A549 (cell line): Measurements from ENCODE around the gene GIMAP5. TPM values are rescaled to one million over a fixed set of nuclear protein-coding genes. Genes with fewer than 3 reads are reported as not detected.

Experiments
- ATAC-seq, 2 experiments: fragments of 200-7000 bp in 1 of 2; fragments of >200 bp in 1 of 2; cut with Nextera tagmentation in 1 of 2; cut with Tn5 transposase in 1 of 2; 3 replicates each; pipeline versions ENCODE4 v1.8.0 to v1.9.1; 2018 to 2020; ENCODE audit warnings: mild to moderate bottlenecking in 1 of 2, moderate library complexity in 1 of 2
- CTCF ChIA-PET: fragments of 300-600 bp; sonication (Branson Sonifier 250); formaldehyde crosslinking; extraction: SDS; loops from one replicate; lab custom pipeline; 2021; ENCODE audit warnings: antibody characterized with exemption, inconsistent platforms; lab: Yijun Ruan, JAX
- POLR2A ChIA-PET: fragments of 350-600 bp; formaldehyde crosslinking; extraction: SDS; loops from one replicate; lab custom pipeline; 2021; ENCODE audit warnings: antibody characterized with exemption, inconsistent platforms; lab: Yijun Ruan, JAX
- DNase-seq, 2 experiments: peaks; one replicate each; pipeline versions ENCODE4 v3.0.0 to v3.0.0-alpha.2; 2011 to 2016; ENCODE audit warnings: low read depth in 1 of 2, low spot score in 1 of 2
- FAIRE-seq: peaks from 2 replicates; lab custom pipeline; 2011; peaks lifted over from hg19 to GRCh38; lab: Jason Lieb, UNC
- H3K27ac ChIP-seq, 2 experiments: fragments of >200 bp; sonication (Bioruptor Twin); formaldehyde crosslinking; 3 replicates each; pipeline ENCODE4 v1.5.1; 2016 to 2017
- H3K4me1 ChIP-seq: fragments of >200 bp; sonication (Bioruptor Twin); formaldehyde crosslinking; 3 replicates; pipeline ENCODE4 v1.6.1; 2016
- H3K4me2 ChIP-seq: fragments of >200 bp; sonication (Bioruptor Twin); formaldehyde crosslinking; 3 replicates; pipeline ENCODE4 v1.6.1; 2016
- H3K4me3 ChIP-seq: fragments of >200 bp; sonication (Bioruptor Twin); formaldehyde crosslinking; 3 replicates; pipeline ENCODE4 v1.5.1; 2016
- H3K9me3 ChIP-seq: fragments of >200 bp; sonication (Bioruptor Twin); formaldehyde crosslinking; 3 replicates; pipeline ENCODE4 v1.6.1; 2016
- BHLHE40 ChIP-seq: IDR thresholded peaks from 2 replicates; pipeline ENCODE4 v1.6.1; 2012; ENCODE audit warnings: low read depth, low read length, inconsistent platforms
- CBX2 ChIP-seq: fragments of 200-600 bp; sonication (generic); IDR thresholded peaks from 2 replicates; pipeline ENCODE4 v1.6.1; 2016; ENCODE audit warnings: low read depth, mild to moderate bottlenecking, borderline replicate concordance
- CBX8 ChIP-seq: fragments of 200-600 bp; sonication (generic); IDR thresholded peaks from 2 replicates; pipeline ENCODE4 v1.6.1; 2016
- CEBPB ChIP-seq, 2 experiments: fragments of >200 bp in 1 of 2; sonication (Bioruptor Twin) in 1 of 2; formaldehyde crosslinking in 1 of 2; IDR thresholded peaks; 2 replicates each; pipeline ENCODE4 v1.6.1; 2012 to 2016
- CHD2 ChIP-seq: fragments of 150-350 bp; IDR thresholded peaks from 2 replicates; pipeline ENCODE4 v1.6.1; 2014; ENCODE audit warnings: low read length; ENCODE audit not compliant: partially characterized antibody
- EHMT2 ChIP-seq: fragments of 200-600 bp; sonication (generic); IDR thresholded peaks from 2 replicates; pipeline ENCODE4 v1.6.1; 2016; ENCODE audit warnings: antibody characterized with exemption, low read depth, mild to moderate bottlenecking, moderate library complexity
- ESRRA ChIP-seq: fragments of 150-350 bp; IDR thresholded peaks from 2 replicates; pipeline ENCODE4 v1.6.1; 2014; ENCODE audit warnings: mild to moderate bottlenecking, low read length, borderline replicate concordance
- HES2 ChIP-seq: fragments of >200 bp; sonication (Bioruptor Twin); formaldehyde crosslinking; IDR thresholded peaks from 2 replicates; pipeline ENCODE4 v1.6.1; 2016
- HEYL ChIP-seq: fragments of 250-450 bp; sonication (Bioruptor Pico); IDR thresholded peaks from 2 replicates; pipeline ENCODE4 v1.8.0; 2021; ENCODE audit warnings: mild to moderate bottlenecking, moderate library complexity
- HOXA7 ChIP-seq: fragments of 250-450 bp; sonication (Bioruptor Pico); IDR thresholded peaks from 2 replicates; pipeline ENCODE4 v1.5.0; 2020; ENCODE audit warnings: mild to moderate bottlenecking, moderate library complexity
- HOXB13 ChIP-seq: fragments of 250-450 bp; sonication (Bioruptor Pico); IDR thresholded peaks from 2 replicates; pipeline ENCODE4 v1.5.0; 2020; ENCODE audit warnings: low read depth, mild to moderate bottlenecking, moderate library complexity
- MYC ChIP-seq: IDR thresholded peaks from 2 replicates; pipeline ENCODE4 v1.6.1; 2012; ENCODE audit warnings: mild to moderate bottlenecking, inconsistent platforms, low read length, improper control_type of control experiment, borderline replicate concordance
- NFE2L2 ChIP-seq: fragments of 150-350 bp; conservative IDR thresholded peaks from 2 replicates; pipeline ENCODE4 v1.6.1; 2014; ENCODE audit warnings: low read length
- NPAS2 ChIP-seq: fragments of 250-450 bp; sonication (Bioruptor Pico); IDR thresholded peaks from 2 replicates; pipeline ENCODE4 v1.8.0; 2022; ENCODE audit warnings: mild to moderate bottlenecking, moderate library complexity, borderline replicate concordance
- NR3C1 ChIP-seq: fragments of >200 bp; sonication (Bioruptor Twin); formaldehyde crosslinking; IDR thresholded peaks from 3 replicates; pipeline ENCODE4 v1.6.1; 2017
- PHF8 ChIP-seq: fragments of 200-600 bp; sonication (generic); IDR thresholded peaks from 2 replicates; pipeline ENCODE4 v1.6.1; 2016; ENCODE audit warnings: low read depth, mild to moderate bottlenecking, antibody characterized with exemption, moderate library complexity, borderline replicate concordance
- POLR2AphosphoS2 ChIP-seq: conservative IDR thresholded peaks from 2 replicates; pipeline ENCODE4 v1.6.1; 2012; ENCODE audit warnings: low read length, improper control_type of control experiment, inconsistent platforms
- RAD21 ChIP-seq, 2 experiments: fragments of >200 bp in 1 of 2; sonication (Bioruptor Twin) in 1 of 2; formaldehyde crosslinking in 1 of 2; IDR thresholded peaks in 1 of 2; conservative IDR thresholded peaks in 1 of 2; 2 replicates in 1 of 2; 3 replicates in 1 of 2; pipeline ENCODE4 v1.6.1; 2012 to 2018; ENCODE audit warnings: inconsistent platforms in 1 of 2
- RARB ChIP-seq: fragments of 250-450 bp; sonication (Bioruptor Pico); IDR thresholded peaks from 2 replicates; pipeline ENCODE4 v1.8.0; 2021; ENCODE audit warnings: mild to moderate bottlenecking, moderate library complexity
- RCOR1 ChIP-seq: fragments of 150-350 bp; IDR thresholded peaks from 2 replicates; pipeline ENCODE4 v1.6.1; 2014; ENCODE audit warnings: antibody characterized with exemption, low read length, low read depth
- SMC3 ChIP-seq: fragments of >200 bp; sonication (Bioruptor Twin); formaldehyde crosslinking; IDR thresholded peaks from 3 replicates; pipeline ENCODE4 v1.6.1; 2018; ENCODE audit warnings: inconsistent platforms
- TFCP2L1 ChIP-seq: fragments of 250-450 bp; sonication (Bioruptor Pico); IDR thresholded peaks from 2 replicates; pipeline ENCODE4 v1.5.0; 2021; ENCODE audit warnings: mild to moderate bottlenecking
- ZC3H11A ChIP-seq: fragments of 450-650 bp; IDR thresholded peaks from 2 replicates; pipeline ENCODE4 v1.6.1; 2014; ENCODE audit warnings: antibody characterized with exemption, mild to moderate bottlenecking
- ZSCAN20 ChIP-seq: fragments of 250-450 bp; sonication (Bioruptor Pico); IDR thresholded peaks from 2 replicates; pipeline ENCODE4 v1.8.0; 2022; ENCODE audit warnings: mild to moderate bottlenecking, moderate library complexity
- WGBS: methylation state at CpG from one replicate; pipeline ENCODE4 v1.1.6; 2017; ENCODE audit errors: missing lambda C conversion rate; 5-methylcytosine and 5-hydroxymethylcytosine counted together
- polyA plus RNA-seq, 4 experiments: library from polyadenylated mRNA; depleted of rRNA in 3 of 4; stranded (reverse); fragments of >200 nt; fragmentation: RNase III in 1 of 4; extraction: RNeasy Plus Mini Kit Qiagen cat#74134 plus additional on column Dnase treatment in 1 of 4; gene quantifications; 2 replicates in 3 of 4; 3 replicates in 1 of 4; pipeline ENCODE4 v1.2.3, GENCODE V29; 2011 to 2017
- TF ChIP-seq, protein P1 (sequence below): fragments of 450-650 bp; IDR thresholded peaks from 2 replicates; pipeline ENCODE4 v1.6.1; 2014; ENCODE audit warnings: antibody characterized with exemption
- TF ChIP-seq, protein P2 (sequence below): fragments of 250-450 bp; sonication (Bioruptor Pico); IDR thresholded peaks from 2 replicates; pipeline ENCODE4 v1.5.0; 2021; ENCODE audit warnings: mild to moderate bottlenecking, moderate library complexity, borderline replicate concordance
- TF ChIP-seq, protein P3 (sequence below): IDR thresholded peaks from 2 replicates; pipeline ENCODE4 v1.6.1; 2012; ENCODE audit warnings: low read depth, borderline replicate concordance

The GIMAP5 gene
- polyA plus RNA-seq, 2 of the 4 experiments (the other 2 are of a cell fraction), result not detected

DNA sequence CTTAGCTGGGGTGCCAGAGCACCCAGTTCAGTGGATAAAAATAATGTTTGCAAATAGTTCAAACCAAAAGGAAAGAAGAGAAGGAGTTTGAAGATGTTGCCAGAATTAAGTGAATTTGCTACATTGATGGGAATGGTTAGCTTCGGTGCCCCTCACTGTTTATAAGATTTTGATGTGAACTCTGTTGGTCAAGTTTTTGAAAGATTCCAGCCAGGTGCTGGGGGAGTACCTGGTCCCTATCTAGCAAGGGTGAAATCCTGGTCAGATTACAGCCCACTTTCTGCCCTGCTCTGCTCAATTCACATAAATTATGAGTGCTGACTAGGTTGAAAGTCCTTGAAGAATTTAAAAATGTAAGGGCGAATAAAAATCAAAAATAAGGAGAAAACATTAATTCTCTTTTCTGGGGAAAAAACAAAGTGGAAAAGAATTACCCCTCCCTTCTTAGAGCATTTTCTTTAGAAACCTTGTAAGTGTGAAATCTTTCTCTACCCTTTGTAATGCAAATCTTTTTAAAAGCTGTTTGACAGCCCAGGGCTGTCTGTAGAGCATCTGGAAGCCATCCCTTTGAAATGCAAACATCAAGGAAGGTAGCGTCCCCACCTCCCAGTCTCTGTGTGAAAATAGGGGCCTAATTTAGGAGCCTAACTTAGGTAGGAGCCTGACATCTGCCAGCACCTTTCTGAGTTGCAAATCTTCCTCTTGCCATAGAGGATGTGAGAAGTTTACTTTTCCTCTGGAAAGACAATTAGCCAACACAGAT is 1.4 kb upstream of the GIMAP5 start:
- no peak for FAIRE-seq
- WGBS, result 3% methylated on average over 3 of the region's 3 CpGs
- ATAC-seq, result no peak
- H3K4me3 ChIP-seq, result no peak overlapping the region
- no peaks in the 10 kb centered on the region for H3K9me3 ChIP-seq
- ChIA-PET CTCF (no interaction called here), POLR2A (no interaction called here)
- H3K4me2 ChIP-seq, result no peak overlapping the region
- no peaks in the 10 kb centered on the region for H3K4me1 ChIP-seq
- TF ChIP-seq HEYL (no peak), NR3C1 (no peak), ESRRA (no peak), CBX8 (no peak), NPAS2 (CRISPR knock-in tag) (no peak), CEBPB (IDR thresholded peaks at IDR 0.05) (no peak), SMC3 (no peak)
- TF ChIP-seq, all 56 proteins: peak for 0
- no peak overlapping the region for H3K27ac ChIP-seq
- DNase-seq, result no peak

GRCh38 chr7:150736864-150737263 is 354 bp upstream of the GIMAP5 start:
- H3K4me1 ChIP-seq, result no peaks in the 10 kb centered on the region
- CTCF ChIA-PET, result no interaction called here
- no peak overlapping the region for H3K4me2 ChIP-seq
- WGBS, result 2% methylated on average over 4 of the region's 4 CpGs
- DNase-seq, result no peak
- no peak overlapping the region for H3K27ac ChIP-seq
- H3K4me3 ChIP-seq, result no peak overlapping the region
- ATAC-seq, result no peak
- POLR2A ChIA-PET, result no interaction called here
- H3K9me3 ChIP-seq, result no peaks in the 10 kb centered on the region
- TF ChIP-seq POLR2AphosphoS2 (no peak), NFE2L2 (no peak), ZC3H11A (no peak), EHMT2 (no peak)
- TF ChIP-seq, protein P1, sequence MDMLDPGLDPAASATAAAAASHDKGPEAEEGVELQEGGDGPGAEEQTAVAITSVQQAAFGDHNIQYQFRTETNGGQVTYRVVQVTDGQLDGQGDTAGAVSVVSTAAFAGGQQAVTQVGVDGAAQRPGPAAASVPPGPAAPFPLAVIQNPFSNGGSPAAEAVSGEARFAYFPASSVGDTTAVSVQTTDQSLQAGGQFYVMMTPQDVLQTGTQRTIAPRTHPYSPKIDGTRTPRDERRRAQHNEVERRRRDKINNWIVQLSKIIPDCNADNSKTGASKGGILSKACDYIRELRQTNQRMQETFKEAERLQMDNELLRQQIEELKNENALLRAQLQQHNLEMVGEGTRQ, result no peak
- no peak for FAIRE-seq

DNA sequence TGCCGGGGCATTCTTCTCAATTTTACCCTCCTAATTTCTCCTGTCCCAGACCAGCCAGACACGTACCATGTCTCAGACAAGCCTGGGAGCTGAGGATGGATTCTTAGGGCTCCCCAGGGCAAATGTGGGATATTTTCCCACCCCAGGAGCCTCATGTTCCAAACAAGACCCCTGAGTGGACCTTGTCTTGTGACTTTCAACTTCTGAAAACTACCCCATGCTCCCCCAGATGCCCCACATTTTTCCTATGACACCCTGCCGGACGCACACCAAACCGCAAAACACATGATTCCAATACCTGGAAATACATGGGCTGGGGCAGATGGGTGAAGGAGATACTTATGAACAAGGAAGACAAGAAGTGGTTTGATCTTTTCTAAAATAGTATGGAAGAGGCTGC is 874 bp downstream of the GIMAP5 start:
- 41% methylated on average over 5 of the region's 5 CpGs for WGBS
- Histone ChIP-seq H3K4me1 (no peaks in the 10 kb centered on the region), H3K4me3 (no peak overlapping the region), H3K27ac (no peak overlapping the region), H3K9me3 (no peaks in the 10 kb centered on the region), H3K4me2 (no peak overlapping the region)
- TF ChIP-seq RARB (CRISPR knock-in tag), result no peak
- no peak for TF ChIP-seq MYC
- TF ChIP-seq, protein P2, sequence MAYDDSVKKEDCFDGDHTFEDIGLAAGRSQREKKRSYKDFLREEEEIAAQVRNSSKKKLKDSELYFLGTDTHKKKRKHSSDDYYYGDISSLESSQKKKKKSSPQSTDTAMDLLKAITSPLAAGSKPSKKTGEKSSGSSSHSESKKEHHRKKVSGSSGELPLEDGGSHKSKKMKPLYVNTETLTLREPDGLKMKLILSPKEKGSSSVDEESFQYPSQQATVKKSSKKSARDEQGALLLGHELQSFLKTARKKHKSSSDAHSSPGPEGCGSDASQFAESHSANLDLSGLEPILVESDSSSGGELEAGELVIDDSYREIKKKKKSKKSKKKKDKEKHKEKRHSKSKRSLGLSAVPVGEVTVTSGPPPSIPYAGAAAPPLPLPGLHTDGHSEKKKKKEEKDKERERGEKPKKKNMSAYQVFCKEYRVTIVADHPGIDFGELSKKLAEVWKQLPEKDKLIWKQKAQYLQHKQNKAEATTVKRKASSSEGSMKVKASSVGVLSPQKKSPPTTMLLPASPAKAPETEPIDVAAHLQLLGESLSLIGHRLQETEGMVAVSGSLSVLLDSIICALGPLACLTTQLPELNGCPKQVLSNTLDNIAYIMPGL (CRISPR knock-in tag), result no peak
- no peak for TF ChIP-seq CHD2
- no peak for TF ChIP-seq HOXB13
- no peak for TF ChIP-seq CBX2
- TF ChIP-seq BHLHE40, result no peak
- TF ChIP-seq TFCP2L1 (CRISPR knock-in tag), result no peak
- TF ChIP-seq HOXA7, result no peak
- TF ChIP-seq NPAS2 (CRISPR knock-in tag), result no peak
- no peak for TF ChIP-seq ESRRA
- no peak for TF ChIP-seq HEYL
- no peak for TF ChIP-seq ZSCAN20 (CRISPR knock-in tag)
- no peak for TF ChIP-seq PHF8
- TF ChIP-seq RCOR1, result no peak
- no peak for TF ChIP-seq RAD21 (conservative IDR thresholded peaks at IDR 0.05 in 1 of 2, IDR thresholded peaks at IDR 0.05 in 1 of 2)
- TF ChIP-seq, protein P3, sequence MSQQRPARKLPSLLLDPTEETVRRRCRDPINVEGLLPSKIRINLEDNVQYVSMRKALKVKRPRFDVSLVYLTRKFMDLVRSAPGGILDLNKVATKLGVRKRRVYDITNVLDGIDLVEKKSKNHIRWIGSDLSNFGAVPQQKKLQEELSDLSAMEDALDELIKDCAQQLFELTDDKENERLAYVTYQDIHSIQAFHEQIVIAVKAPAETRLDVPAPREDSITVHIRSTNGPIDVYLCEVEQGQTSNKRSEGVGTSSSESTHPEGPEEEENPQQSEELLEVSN, result no peak
- TF ChIP-seq HES2, result no peak
- CTCF ChIA-PET, result interaction anchor here (1.0 kb wide), 2 partner anchors 41 to 42 kb away, joined by 3 read pairs; no protein-coding TSS in a partner anchor
- DNase-seq, result no peak
- no peak for ATAC-seq
- POLR2A ChIA-PET, result no interaction called here
- no peak for FAIRE-seq
